Fibroblast of pulmonary artery (primary cell): Measurements from ENCODE around the gene MICALL1.
A peak's percentile ranks its signal among the peaks of the same experiment; 100 is the strongest.

Experiments
- DNase-seq: peaks from one replicate; pipeline ENCODE4 v3.0.0-alpha.2; 2010; ENCODE audit warnings: low read depth
- H3K4me3 ChIP-seq: replicated peaks from 2 replicates; pipeline ENCODE4 v1.5.1; 2011; ENCODE audit warnings: low read depth, mild to moderate bottlenecking, control low read depth, low read length, moderate library complexity
- CTCF ChIP-seq: IDR thresholded peaks from 2 replicates; pipeline ENCODE4 v1.5.1; 2011; ENCODE audit warnings: mild to moderate bottlenecking, control low read depth, low read length, inconsistent platforms; ENCODE audit errors: missing control alignments

MICALL1 gene

GRCh38 chr22:37905534-37906363 lies at the start of gene MICALL1:
TSS of gene MICALL1 (plus strand) at chr22:37906297. CDS start at chr22:37906423, 126 bp downstream.
- H3K4me3 ChIP-seq, result peak within 1 kb of the TSS; percentile 74
- no peak for TF ChIP-seq CTCF
- peak; percentile 70 for DNase-seq

- no peak for TF ChIP-seq CTCF
- peak; percentile 13 for DNase-seq
- H3K4me3 ChIP-seq, result no peak overlapping the region
Measured at GRCh38 chr22:37860796-37861421, 45.2 kb upstream of the MICALL1 start.

GRCh38 chr22:37862570-37863325 lies 43.3 kb upstream of the MICALL1 start:
- DNase-seq, result no peak
- no peak for TF ChIP-seq CTCF

GRCh38 chr22:37865510-37865909 lies 40.6 kb upstream of the MICALL1 start:
- no peak overlapping the region for H3K4me3 ChIP-seq
- no peak for DNase-seq
- no peak for TF ChIP-seq CTCF

More at GRCh38 chr22:37862570-37863325, 43.3 kb upstream of the MICALL1 start:
- H3K4me3 ChIP-seq, result no peak overlapping the region

- no peak for TF ChIP-seq CTCF
- no peak for DNase-seq
- no peak overlapping the region for H3K4me3 ChIP-seq
Measured at GRCh38 chr22:37870273-37870672, 35.8 kb upstream of the MICALL1 start.

- TF ChIP-seq CTCF, result no peak
- peak; percentile 72 for DNase-seq
- no peak overlapping the region for H3K4me3 ChIP-seq
Measured at GRCh38 chr22:37880668-37881440, 25.2 kb upstream of the MICALL1 start.
